Neutrophil (primary cell): ENCODE data around the gene MPL.

Source experiments
- H3K27ac ChIP-seq: fragments of 200-600 bp; sonication (generic); 2 replicates; pipeline ENCODE4 v1.5.1; 2016; ENCODE audit warnings: mild to moderate bottlenecking, moderate library complexity
- H3K27me3 ChIP-seq: fragments of 200-600 bp; sonication (generic); 2 replicates; pipeline ENCODE4 v1.6.0; 2016; ENCODE audit warnings: mild to moderate bottlenecking
- H3K36me3 ChIP-seq: fragments of 200-600 bp; sonication (generic); 2 replicates; pipeline ENCODE4 v1.5.1; 2017
- H3K4me1 ChIP-seq, 2 experiments: fragments of 200-600 bp in 1 of 2; sonication (generic) in 1 of 2; 1 replicate in 1 of 2; 2 replicates in 1 of 2; pipeline versions ENCODE4 v1.5.1 to v1.6.1; 2013 to 2016; ENCODE audit warnings: low read depth in 1 of 2, low read length in 1 of 2, mild to moderate bottlenecking in 1 of 2, moderate library complexity in 1 of 2; ENCODE audit not compliant: control insufficient read depth in 1 of 2, insufficient read depth in 1 of 2
- H3K4me3 ChIP-seq, 2 experiments: fragments of 200-600 bp in 1 of 2; sonication (generic) in 1 of 2; 1 replicate in 1 of 2; 2 replicates in 1 of 2; pipeline ENCODE4 v1.5.1; 2013 to 2016; ENCODE audit warnings: low read depth in 1 of 2, low read length in 1 of 2, mild to moderate bottlenecking in 1 of 2, moderate library complexity in 1 of 2
- H3K9me3 ChIP-seq: fragments of 200-600 bp; sonication (generic); 2 replicates; pipeline ENCODE4 v1.5.1; 2016
- CTCF ChIP-seq: fragments of 200-600 bp; sonication (generic); IDR thresholded peaks from 2 replicates; pipeline ENCODE4 v1.5.1; 2016; ENCODE audit warnings: antibody characterized with exemption

Gene MPL

GRCh38 chr1:43307458-43308158, 30.0 kb upstream of the MPL start:
- H3K27me3 ChIP-seq: no peaks in the 10 kb centered on the region
- H3K9me3 ChIP-seq: no peaks in the 10 kb centered on the region
- no peak overlapping the region for H3K4me3 ChIP-seq
- TF ChIP-seq CTCF: no peak
- H3K4me1 ChIP-seq: no peaks in the 10 kb centered on the region
- no peaks in the 10 kb centered on the region for H3K36me3 ChIP-seq
- no peak overlapping the region for H3K27ac ChIP-seq

GRCh38 chr1:43308635-43309404, 28.8 kb upstream of the MPL start:
- H3K4me3 ChIP-seq: no peak overlapping the region
- H3K36me3 ChIP-seq: no peaks in the 10 kb centered on the region
- no peaks in the 10 kb centered on the region for H3K27me3 ChIP-seq
- no peak for TF ChIP-seq CTCF
- H3K27ac ChIP-seq: no peak overlapping the region
- H3K9me3 ChIP-seq: no peaks in the 10 kb centered on the region
- H3K4me1 ChIP-seq: no peaks in the 10 kb centered on the region

- H3K9me3 ChIP-seq: no peaks in the 10 kb centered on the region
- no peaks in the 10 kb centered on the region for H3K4me1 ChIP-seq
- no peaks in the 10 kb centered on the region for H3K27me3 ChIP-seq
- TF ChIP-seq CTCF: no peak
- H3K27ac ChIP-seq: no peak overlapping the region
- H3K4me3 ChIP-seq: no peak overlapping the region
- H3K36me3 ChIP-seq: no peaks in the 10 kb centered on the region
These were observed 28.1 kb upstream of the MPL start for GRCh38 chr1:43309405-43310025.

GRCh38 chr1:43311521-43311920, 26.1 kb upstream of the MPL start:
- Histone ChIP-seq H3K36me3 (no peaks in the 10 kb centered on the region), H3K27me3 (no peaks in the 10 kb centered on the region), H3K9me3 (no peaks in the 10 kb centered on the region), H3K27ac (no peak overlapping the region), H3K4me3 (no peak overlapping the region), H3K4me1 (no peaks in the 10 kb centered on the region)
- TF ChIP-seq CTCF: no peak

GRCh38 chr1:43312212-43312623, 25.4 kb upstream of the MPL start:
- H3K9me3 ChIP-seq: no peaks in the 10 kb centered on the region
- no peaks in the 10 kb centered on the region for H3K4me1 ChIP-seq
- no peak for TF ChIP-seq CTCF
- H3K4me3 ChIP-seq: no peak overlapping the region
- H3K27ac ChIP-seq: no peak overlapping the region
- no peaks in the 10 kb centered on the region for H3K27me3 ChIP-seq
- no peaks in the 10 kb centered on the region for H3K36me3 ChIP-seq
